ENCODE results near the gene PAPPA2.
A peak's percentile ranks its signal among the peaks of the same experiment; 100 is the strongest.

Gene PAPPA2

DNA sequence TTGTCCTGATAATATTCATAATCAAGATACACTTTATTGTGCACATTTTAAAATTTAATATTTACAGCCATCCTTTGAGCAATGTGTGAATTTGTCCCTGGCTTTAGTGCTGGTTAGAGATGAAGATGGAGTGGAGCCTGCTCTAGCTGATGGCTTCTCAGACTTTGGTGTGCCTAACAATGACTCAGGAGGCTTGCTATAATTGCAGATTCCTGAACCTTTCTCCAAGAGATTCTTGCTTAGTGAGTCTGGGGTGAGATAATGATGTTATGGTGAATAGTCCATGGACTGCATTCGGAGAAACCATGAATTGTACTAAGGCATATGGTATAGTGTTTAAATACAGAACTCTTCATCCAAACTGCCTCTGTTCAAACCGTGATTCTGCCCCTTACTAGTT, 307.1 kb downstream of the PAPPA2 start:
- H3K4me1 Mint-ChIP-seq, result no peaks in the 10 kb centered on the region
- DNase-seq, result no peak
- H3K9me3 Mint-ChIP-seq, result peaks cover 0 to 7% of the 10 kb centered on the region in 2 donors
- H3K4me3 Mint-ChIP-seq, result no peak overlapping the region
- H3K27ac Mint-ChIP-seq, result no peak overlapping the region
- H3K27me3 Mint-ChIP-seq, result no peaks in the 10 kb centered on the region
- ATAC-seq, result no peak

DNA sequence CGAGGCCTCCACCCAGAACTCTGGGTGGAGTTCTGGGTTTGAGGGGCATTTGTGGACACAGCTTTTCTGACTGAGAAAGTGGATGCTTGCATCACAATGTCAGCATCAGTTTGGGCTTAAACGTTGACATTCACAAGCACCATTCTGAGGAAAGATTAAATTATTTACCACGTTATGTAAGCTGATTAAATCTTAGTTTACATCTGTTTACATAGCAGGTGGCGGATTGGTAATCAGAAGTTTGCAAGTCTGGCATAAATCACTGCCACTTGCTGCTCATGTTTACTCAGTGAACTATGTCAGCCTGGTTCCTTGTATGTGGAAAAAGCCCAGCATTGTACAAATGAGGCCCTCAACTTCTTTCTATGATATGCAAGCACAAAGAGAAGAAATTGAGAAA, 310.1 kb downstream of the PAPPA2 start:
- H3K27me3 Mint-ChIP-seq, result no peaks in the 10 kb centered on the region
- no peak for DNase-seq
- ATAC-seq, result no peak
- no peak overlapping the region for H3K4me3 Mint-ChIP-seq
- H3K27ac Mint-ChIP-seq, result no peak overlapping the region
- peaks cover 0 to 7% of the 10 kb centered on the region in 2 donors for H3K9me3 Mint-ChIP-seq
- no peaks in the 10 kb centered on the region for H3K4me1 Mint-ChIP-seq

DNA sequence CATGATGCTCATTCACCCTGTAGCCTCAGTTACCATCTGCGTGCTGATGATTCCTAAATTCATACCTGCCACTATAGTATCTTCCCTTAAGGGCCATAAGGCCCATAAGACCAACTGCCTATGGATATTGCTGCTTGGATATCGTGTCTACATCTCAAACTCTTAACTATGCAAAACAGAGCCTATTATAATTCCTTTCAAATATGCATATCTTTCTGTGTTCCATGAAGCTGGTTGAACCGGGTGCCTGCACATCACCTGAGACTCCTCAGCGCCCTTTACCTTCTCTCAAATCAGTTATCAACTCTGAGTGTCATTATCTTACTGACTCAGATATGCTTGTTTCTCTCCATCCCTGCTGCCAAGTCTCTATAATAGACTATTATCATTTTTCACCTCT, 311.2 kb downstream of the PAPPA2 start:
- Mint-ChIP-seq H3K27ac (no peak overlapping the region), H3K4me1 (no peaks in the 10 kb centered on the region), H3K4me3 (no peak overlapping the region), H3K9me3 (peaks cover 0 to 7% of the 10 kb centered on the region in 2 donors), H3K27me3 (no peaks in the 10 kb centered on the region)
- ATAC-seq (no peak), DNase-seq (no peak)

DNA sequence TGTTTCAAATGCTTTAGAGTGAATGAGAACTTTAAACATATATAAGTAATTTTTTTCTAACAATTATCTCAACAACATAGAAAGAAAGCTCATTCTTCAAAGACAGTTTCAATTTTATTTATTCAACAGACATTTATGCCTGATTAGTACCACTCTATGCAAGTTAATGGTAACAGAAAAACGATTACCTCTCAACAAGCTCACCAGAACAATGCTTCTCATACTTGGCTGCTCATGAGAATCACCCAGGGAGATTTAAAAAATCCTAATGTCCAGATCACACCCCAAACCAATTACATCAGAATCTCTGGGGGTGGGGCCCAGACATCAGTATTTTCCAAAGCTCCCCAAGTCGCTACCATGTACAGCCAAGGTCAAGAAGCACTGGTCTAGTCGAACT, 312.4 kb downstream of the PAPPA2 start:
- H3K27ac Mint-ChIP-seq, result no peak overlapping the region
- ATAC-seq, result no peak
- H3K4me3 Mint-ChIP-seq, result no peak overlapping the region

DNA sequence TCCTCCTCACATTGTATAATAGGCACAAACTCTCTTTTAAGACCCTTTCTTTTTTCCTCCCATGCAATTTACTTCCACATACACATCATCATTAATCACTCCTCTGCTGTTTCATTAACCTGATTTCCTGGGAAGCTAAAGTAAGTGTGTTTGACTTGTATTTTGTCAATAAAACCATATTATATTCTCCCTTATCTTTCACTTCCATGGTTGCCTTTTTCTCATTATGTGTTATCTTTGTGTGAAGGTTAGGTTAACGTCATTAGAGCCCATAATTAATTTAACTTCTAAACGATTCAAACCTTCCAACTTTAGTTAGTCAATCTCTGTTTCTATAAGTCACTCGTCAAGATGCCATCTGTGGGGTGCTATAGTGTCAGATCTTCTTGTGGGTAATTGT, 313.0 kb downstream of the PAPPA2 start:
- ATAC-seq (no peak), DNase-seq (no peak)
- Mint-ChIP-seq H3K9me3 (peaks cover 4 to 12% of the 10 kb centered on the region in 2 donors), H3K27me3 (no peaks in the 10 kb centered on the region), H3K4me1 (no peaks in the 10 kb centered on the region), H3K4me3 (no peak overlapping the region), H3K27ac (no peak overlapping the region)

More for the DNA sequence above, 312.4 kb downstream of the PAPPA2 start:
- Mint-ChIP-seq H3K4me1 (no peaks in the 10 kb centered on the region), H3K9me3 (peaks cover 0 to 7% of the 10 kb centered on the region in 2 donors), H3K27me3 (no peaks in the 10 kb centered on the region)
- no peak for DNase-seq

DNA sequence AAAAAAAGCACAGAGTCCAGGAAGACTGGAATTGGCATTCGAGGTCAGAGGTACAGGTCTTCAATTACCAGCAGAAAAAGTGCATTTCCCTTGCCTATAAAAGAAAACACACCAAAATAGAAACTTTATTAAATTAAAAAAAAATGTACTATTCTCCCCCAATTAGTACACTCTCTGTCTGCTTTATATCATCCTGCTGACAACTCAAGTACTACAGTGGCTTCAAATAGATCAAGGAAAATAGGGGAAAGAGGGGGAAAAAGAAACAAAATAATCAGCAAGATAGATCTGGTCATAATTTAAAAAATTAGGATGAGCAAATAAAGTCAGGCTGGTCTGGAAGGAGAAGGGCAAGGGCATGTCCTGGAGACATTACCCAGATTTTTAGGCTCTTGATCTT, 315.1 kb downstream of the PAPPA2 start:
- H3K27me3 Mint-ChIP-seq, result no peaks in the 10 kb centered on the region
- peaks cover 4 to 14% of the 10 kb centered on the region in 2 donors for H3K9me3 Mint-ChIP-seq
- no peaks in the 10 kb centered on the region for H3K4me1 Mint-ChIP-seq
- no peak overlapping the region for H3K27ac Mint-ChIP-seq
- no peak for ATAC-seq
- DNase-seq, result no peak
- H3K4me3 Mint-ChIP-seq, result no peak overlapping the region

DNA sequence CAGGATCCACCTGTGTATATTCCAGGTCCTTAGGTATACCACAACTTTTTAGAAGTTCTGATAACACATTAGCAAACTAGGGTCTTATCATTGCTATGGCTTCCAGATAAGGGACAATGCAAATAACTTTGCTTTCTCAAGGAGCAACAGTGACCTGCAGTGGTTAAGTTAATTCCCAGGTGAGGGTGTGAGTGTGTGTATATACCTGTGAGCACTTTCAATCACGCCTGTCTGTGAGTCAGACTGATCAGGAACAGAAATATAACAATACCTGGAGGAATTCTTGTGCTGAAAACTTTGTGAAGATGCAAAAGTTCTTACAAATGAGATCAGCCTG, 317.0 kb downstream of the PAPPA2 start:
- Mint-ChIP-seq H3K4me3 (no peak overlapping the region), H3K27me3 (no peaks in the 10 kb centered on the region), H3K4me1 (no peaks in the 10 kb centered on the region), H3K9me3 (peaks cover 4 to 7% of the 10 kb centered on the region in 2 donors), H3K27ac (no peak overlapping the region)
- DNase-seq, result no peak
- no peak for ATAC-seq

DNA sequence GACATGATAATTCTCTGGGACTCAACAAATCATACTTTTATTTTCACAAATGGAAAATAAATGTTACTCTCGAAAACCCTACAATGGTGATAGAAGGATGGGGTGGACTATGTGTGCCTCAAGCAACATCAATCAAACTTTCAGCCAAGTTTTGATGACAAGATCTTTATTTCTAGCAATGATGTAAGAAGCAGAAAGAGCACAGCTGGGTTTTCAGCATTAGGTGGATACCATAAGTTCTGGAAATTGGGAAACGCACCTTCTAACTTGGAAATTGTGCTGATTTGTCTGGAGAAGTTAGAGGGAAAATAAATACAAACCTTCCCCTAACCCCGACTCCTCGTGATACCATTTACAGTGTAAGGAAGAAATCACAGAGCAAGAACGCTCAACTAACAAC, 320.3 kb downstream of the PAPPA2 start:
- no peak for ATAC-seq
- DNase-seq, result no peak
- no peak overlapping the region for H3K4me3 Mint-ChIP-seq
- H3K4me1 Mint-ChIP-seq, result no peaks in the 10 kb centered on the region
- H3K9me3 Mint-ChIP-seq, result peaks cover 4 to 7% of the 10 kb centered on the region in 2 donors
- H3K27ac Mint-ChIP-seq, result no peak overlapping the region
- no peaks in the 10 kb centered on the region for H3K27me3 Mint-ChIP-seq

DNA sequence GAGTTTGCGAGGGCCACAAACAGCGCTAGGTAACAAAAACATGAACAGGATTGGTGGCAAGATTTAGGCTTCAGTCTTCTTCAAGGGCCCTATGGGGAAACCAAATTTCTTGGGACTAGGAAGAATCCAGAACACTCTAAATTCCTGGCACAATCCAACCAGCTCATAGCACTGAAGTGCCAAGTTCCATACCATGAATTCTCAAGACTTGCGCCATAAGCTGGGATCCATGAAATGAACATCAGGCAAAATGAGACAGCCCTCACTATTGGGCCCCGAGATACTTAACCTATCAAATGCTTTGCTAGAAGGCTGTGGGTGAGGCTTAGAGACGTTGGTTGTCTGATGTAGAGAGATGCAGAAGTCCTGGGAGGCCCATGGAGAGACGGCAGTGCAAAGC, 322.1 kb downstream of the PAPPA2 start:
- H3K9me3 Mint-ChIP-seq, result peaks cover 4 to 7% of the 10 kb centered on the region in 2 donors
- ATAC-seq (no peak), DNase-seq (no peak)
- no peaks in the 10 kb centered on the region for H3K4me1 Mint-ChIP-seq
- H3K27ac Mint-ChIP-seq, result no peak overlapping the region
- no peak overlapping the region for H3K4me3 Mint-ChIP-seq
- H3K27me3 Mint-ChIP-seq, result no peaks in the 10 kb centered on the region

DNA sequence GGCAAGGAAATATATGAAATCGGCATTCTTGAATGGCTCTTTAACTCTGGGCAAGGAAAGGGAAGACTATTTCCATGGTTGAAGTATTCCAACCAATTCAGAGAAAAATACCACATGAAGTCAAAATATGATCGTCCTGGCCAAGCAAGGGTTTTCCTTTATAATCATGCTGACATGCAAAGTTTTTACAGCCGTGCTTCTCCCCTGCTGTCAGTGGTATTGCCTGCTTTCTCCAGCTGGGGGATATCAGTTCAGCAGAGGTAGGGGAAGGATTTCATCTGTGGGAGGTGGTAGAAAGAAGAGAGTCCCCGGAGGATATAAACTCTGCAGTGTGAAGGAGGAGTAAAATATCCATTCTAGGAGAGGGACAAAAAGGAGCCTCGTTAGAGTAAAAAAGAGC, 322.8 kb downstream of the PAPPA2 start:
- no peak for ATAC-seq
- DNase-seq, result no peak
- no peak overlapping the region for H3K4me3 Mint-ChIP-seq
- H3K27ac Mint-ChIP-seq, result peak overlapping the region in 1 of 2 donors; percentile 60
- no peaks in the 10 kb centered on the region for H3K27me3 Mint-ChIP-seq
- H3K9me3 Mint-ChIP-seq, result peaks cover 2 to 4% of the 10 kb centered on the region in 2 donors
- H3K4me1 Mint-ChIP-seq, result no peaks in the 10 kb centered on the region

DNA sequence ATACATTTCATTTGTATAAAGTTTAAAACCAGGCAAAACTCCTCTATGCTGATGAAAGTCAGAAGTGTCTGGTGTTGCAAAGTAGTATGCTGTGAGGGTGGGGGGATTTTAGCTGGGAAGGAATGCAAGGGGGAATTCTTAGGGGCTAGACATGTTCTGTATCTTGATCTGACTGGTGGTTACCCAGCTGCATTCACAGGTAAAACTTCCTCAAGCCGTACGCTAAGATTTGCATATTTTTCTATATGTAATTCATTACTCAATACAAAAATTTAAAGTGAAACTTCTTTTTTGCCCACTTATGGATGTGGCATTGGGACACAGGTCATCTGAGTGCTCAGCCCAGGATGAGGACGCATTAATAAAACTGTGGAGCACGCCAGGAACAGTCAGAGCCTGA, 323.3 kb downstream of the PAPPA2 start:
- ATAC-seq (no peak), DNase-seq (no peak)
- Mint-ChIP-seq H3K4me1 (no peaks in the 10 kb centered on the region), H3K4me3 (no peak overlapping the region), H3K27ac (no peak overlapping the region), H3K9me3 (no peaks in the 10 kb centered on the region), H3K27me3 (no peaks in the 10 kb centered on the region)

DNA sequence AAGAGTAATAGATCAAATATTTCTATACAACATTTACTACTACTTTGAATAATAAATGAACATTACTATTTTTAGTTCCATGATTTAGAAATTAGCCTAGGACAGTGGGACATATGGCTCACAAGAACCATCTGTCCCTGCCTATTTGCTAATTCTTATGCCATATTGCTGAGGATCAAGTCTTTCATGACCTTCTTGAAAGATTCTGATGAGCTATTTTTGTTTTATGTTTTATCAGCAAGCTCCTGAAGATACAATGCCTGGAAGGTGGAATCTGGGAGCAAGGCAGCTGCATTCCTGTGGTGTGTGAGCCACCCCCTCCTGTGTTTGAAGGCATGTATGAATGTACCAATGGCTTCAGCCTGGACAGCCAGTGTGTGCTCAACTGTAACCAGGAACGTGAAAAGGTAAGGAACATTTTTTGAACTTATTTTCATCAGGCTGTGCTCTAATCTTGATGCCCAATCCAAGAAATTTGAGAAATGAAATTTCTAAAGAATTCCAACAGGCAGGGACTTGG, 326.7 kb downstream of the PAPPA2 start:
- H3K4me3 Mint-ChIP-seq, result no peak overlapping the region
- no peak for ATAC-seq
- DNase-seq, result no peak
- H3K4me1 Mint-ChIP-seq, result no peaks in the 10 kb centered on the region
- H3K9me3 Mint-ChIP-seq, result no peaks in the 10 kb centered on the region
- H3K27me3 Mint-ChIP-seq, result no peaks in the 10 kb centered on the region
- no peak overlapping the region for H3K27ac Mint-ChIP-seq

DNA sequence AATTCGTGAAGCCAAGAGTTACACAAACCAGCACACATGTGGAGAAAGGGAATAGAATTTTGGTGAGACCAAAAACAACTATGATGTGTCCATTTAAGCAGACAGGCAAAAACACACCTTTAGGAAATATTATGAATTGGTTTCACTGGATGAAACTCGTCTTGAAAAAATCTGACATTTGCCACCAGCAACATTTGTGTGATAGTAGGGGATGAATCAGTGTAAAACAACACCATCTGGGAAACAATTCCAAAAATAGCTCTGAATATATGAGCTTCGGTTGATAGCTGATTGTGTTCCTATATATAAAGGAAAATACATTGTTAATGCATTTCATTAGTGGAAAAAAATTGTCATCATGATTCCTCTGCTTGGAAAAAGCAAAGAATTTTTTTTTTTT, 327.8 kb downstream of the PAPPA2 start:
- Mint-ChIP-seq H3K27me3 (no peaks in the 10 kb centered on the region), H3K27ac (no peak overlapping the region), H3K9me3 (no peaks in the 10 kb centered on the region), H3K4me1 (no peaks in the 10 kb centered on the region), H3K4me3 (no peak overlapping the region)
- ATAC-seq (no peak), DNase-seq (no peak)

DNA sequence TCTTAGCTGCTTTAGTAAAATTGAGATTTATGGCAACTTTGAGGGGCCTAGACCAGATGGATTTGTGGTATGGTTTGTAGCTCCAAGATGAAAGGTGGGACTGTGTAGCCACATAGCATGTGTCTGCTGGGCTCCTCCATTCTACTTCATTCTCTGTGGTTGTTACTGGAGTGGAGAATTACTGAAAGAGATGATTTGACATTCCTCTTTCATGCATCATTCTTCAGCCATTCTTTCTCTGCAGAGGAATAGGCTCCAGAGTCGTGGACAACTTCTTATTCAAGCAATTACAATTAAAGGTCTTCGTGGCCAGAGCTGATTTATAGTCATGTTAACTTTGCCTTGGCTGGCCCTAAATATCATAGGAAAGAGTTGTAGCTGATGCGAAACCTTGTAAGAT, 328.9 kb downstream of the PAPPA2 start:
- H3K4me3 Mint-ChIP-seq, result no peak overlapping the region
- DNase-seq, result no peak
- no peak for ATAC-seq
- H3K27ac Mint-ChIP-seq, result no peak overlapping the region
- no peaks in the 10 kb centered on the region for H3K27me3 Mint-ChIP-seq
- H3K4me1 Mint-ChIP-seq, result no peaks in the 10 kb centered on the region
- H3K9me3 Mint-ChIP-seq, result no peaks in the 10 kb centered on the region

DNA sequence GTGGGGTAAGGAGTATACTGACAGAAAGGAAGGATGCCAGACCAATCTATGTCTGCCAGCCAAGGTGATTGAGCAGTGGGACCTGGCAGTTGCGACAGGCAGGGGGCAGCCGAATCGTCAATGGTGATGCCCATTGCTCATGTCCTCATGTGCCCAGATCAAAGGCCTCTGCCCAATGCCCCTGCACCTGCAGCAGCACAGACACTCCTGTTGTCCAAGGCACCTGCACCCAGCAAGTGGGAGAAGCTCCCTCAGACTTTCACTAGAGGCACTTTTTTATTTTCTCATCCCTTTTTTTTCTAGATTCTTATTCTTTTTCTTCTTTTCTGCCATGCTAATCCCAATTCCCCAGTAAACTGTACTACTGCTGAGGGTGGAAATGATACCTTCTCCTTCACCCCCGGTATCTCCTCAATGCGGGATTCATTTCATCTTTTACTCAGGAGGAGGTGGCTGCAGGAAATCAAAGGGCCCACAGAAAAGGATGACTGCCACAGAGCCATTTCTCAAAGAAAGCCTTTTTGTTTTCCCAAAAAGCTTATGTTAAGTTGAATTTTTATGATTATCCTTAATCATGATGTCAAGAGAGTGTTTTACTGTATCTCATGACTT, 332.0 kb downstream of the PAPPA2 start:
- Mint-ChIP-seq H3K27ac (no peak overlapping the region), H3K4me1 (no peaks in the 10 kb centered on the region), H3K4me3 (no peak overlapping the region), H3K27me3 (no peaks in the 10 kb centered on the region), H3K9me3 (no peaks in the 10 kb centered on the region)
- DNase-seq (no peak), ATAC-seq (no peak)

DNA sequence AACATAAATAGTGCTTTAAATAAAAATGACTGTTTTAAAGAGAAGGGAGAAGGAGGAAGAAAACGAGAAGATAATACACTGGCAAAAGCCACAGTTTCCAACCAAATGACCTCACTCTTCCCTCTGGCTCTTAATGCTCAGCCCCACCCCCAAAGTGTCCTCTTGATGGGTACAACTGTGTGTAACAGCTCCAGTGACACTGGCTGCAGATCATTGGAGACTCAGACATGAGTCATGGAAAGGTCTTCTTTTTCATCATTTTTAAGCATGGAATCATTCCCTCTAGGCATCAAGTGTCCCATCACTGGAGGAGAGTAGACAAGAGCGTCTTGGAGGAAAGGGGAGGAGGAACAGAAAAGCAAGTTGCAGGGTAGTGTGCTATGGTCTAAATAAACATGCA, 333.0 kb downstream of the PAPPA2 start:
- Mint-ChIP-seq H3K27me3 (no peaks in the 10 kb centered on the region), H3K4me3 (no peak overlapping the region), H3K9me3 (no peaks in the 10 kb centered on the region), H3K27ac (no peak overlapping the region), H3K4me1 (no peaks in the 10 kb centered on the region)
- DNase-seq, result no peak
- ATAC-seq, result no peak

DNA sequence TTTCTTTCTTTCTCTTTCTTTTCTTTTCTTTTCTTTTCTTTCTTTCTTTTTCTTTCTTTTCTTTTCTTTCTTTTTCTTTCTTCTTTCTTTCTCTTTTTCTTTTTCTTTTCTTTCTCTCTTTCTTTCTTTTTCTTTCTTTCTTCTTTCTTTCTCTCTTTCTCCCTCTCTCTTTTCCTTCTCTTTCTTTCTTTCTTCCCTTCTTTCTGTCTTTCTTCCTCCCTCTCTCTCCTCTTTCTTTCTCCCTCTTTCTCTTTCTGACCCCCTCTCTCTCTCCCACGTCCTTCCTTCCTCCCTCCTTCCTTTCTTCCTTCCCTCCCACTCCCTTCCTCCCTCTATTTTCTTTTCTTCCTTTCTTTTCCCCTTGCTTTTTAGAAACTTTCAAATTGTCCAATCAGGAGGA, 333.6 kb downstream of the PAPPA2 start:
- no peak for ATAC-seq
- no peaks in the 10 kb centered on the region for H3K4me1 Mint-ChIP-seq
- H3K4me3 Mint-ChIP-seq, result no peak overlapping the region
- no peak overlapping the region for H3K27ac Mint-ChIP-seq
- DNase-seq, result no peak
- H3K9me3 Mint-ChIP-seq, result no peaks in the 10 kb centered on the region
- H3K27me3 Mint-ChIP-seq, result no peaks in the 10 kb centered on the region

Measured in stimulated activated naive CD8-positive, alpha-beta T cell treated with anti-CD3 and anti-CD28 coated beads, Interleukin-15, amount 100 ng/mL, for 72 hours (primary cell).